LoVo (cell line): ENCODE data around the gene CC2D2B.
"Not testable (repeated sequence)": the region's sequence is repeated elsewhere in the genome, so short reads cannot be mapped to it uniquely, and the experiment has no call there.

ENCODE experiments used
- DNase-seq: peaks from one replicate; pipeline ENCODE4 v3.0.0-alpha.2; 2016; ENCODE audit warnings: low spot score

The CC2D2B gene

GRCh38 chr10:95907456-95908253 is at the start of gene CC2D2B:
Gene CC2D2B, plus strand, starts transcription at chr10:95907975. Its CDS starts 3,349 bp downstream, at chr10:95911324.
- peak; percentile 83 for DNase-seq

GRCh38 chr10:95860166-95860940 is 47.4 kb upstream of the CC2D2B start:
- no peak for DNase-seq

GRCh38 chr10:95861386-95861785 is 46.4 kb upstream of the CC2D2B start:
- no peak for DNase-seq

GRCh38 chr10:95864906-95865813 is 42.6 kb upstream of the CC2D2B start:
- DNase-seq: peak; percentile 15

- DNase-seq: no peak
Measured at GRCh38 chr10:95865814-95866466, 41.8 kb upstream of the CC2D2B start.

GRCh38 chr10:95866467-95866842 is 41.3 kb upstream of the CC2D2B start:
- DNase-seq: no peak

GRCh38 chr10:95867866-95868265 is 39.9 kb upstream of the CC2D2B start:
- no peak for DNase-seq

GRCh38 chr10:95872158-95872711 is 35.5 kb upstream of the CC2D2B start:
- DNase-seq: no peak

- no peak for DNase-seq
Measured at GRCh38 chr10:95873139-95873538, 34.6 kb upstream of the CC2D2B start.

- no peak for DNase-seq
Measured at GRCh38 chr10:95873651-95874050, 34.1 kb upstream of the CC2D2B start.

- DNase-seq: not testable (repeated sequence)
Measured at GRCh38 chr10:95874783-95875182, 33.0 kb upstream of the CC2D2B start.

- no peak for DNase-seq
Measured at GRCh38 chr10:95876756-95877155, 31.0 kb upstream of the CC2D2B start.

- DNase-seq: no peak
Measured at GRCh38 chr10:95877881-95878280, 29.9 kb upstream of the CC2D2B start.

- DNase-seq: no peak
Measured at GRCh38 chr10:95880704-95881103, 27.1 kb upstream of the CC2D2B start.

- no peak for DNase-seq
Measured at GRCh38 chr10:95881316-95881715, 26.5 kb upstream of the CC2D2B start.

- DNase-seq: no peak
Measured at GRCh38 chr10:95889830-95890229, 17.9 kb upstream of the CC2D2B start.

GRCh38 chr10:95896071-95896850 is 11.5 kb upstream of the CC2D2B start:
- no peak for DNase-seq

- DNase-seq: not testable (repeated sequence)
Measured at GRCh38 chr10:95905897-95906580, 1.7 kb upstream of the CC2D2B start.

- DNase-seq: peak; percentile 47
Measured at GRCh38 chr10:95906677-95907455, 909 bp upstream of the CC2D2B start.
